Measurements from ENCODE around the gene KCNG4.
A peak's percentile ranks its signal among the peaks of the same experiment; 100 is the strongest.

Gene KCNG4

DNA sequence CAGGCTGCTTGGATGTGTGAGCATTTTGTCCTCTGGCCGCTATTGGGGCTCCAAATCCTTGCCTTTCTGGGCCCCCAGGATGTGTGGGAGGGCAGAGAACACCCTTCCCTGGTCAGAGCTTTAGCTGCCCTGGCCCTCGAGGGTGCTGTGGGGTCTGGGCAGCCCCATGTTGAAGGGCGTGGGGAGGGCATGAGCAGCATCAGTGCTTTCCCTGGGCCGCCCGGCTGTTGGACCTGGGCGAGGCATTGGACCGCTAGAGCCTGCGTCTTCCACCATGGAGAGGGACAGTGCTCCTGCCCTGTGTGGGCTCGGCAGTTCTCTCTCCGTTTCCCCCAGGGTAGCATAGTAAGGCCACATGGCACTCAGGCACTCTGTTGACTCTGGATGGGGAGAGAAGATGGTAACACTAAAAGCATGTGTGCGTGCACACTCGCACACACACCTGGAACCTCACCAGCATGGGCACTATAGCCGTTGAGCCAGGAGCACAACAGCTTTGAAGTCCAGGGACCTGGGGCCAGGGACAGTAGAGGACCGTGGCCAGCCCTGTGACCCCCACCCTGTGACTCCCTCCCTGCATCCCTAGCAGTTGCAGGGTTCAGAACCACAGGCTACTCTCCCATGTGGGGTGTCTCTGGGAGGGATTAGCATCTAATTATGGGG is 42.2 kb downstream of the KCNG4 start:
- no peak for DNase-seq
- peak overlapping the region; percentile 19 for H3K27ac Mint-ChIP-seq
- H3K4me1 Mint-ChIP-seq, result peaks cover 22% of the 10 kb centered on the region
- TF ChIP-seq CTCF (IDR thresholded peaks at IDR 0.05), result no peak
- peaks cover 2% of the 10 kb centered on the region for H3K9me3 Mint-ChIP-seq
- no peak overlapping the region for H3K4me3 Mint-ChIP-seq
- H3K36me3 Mint-ChIP-seq (ENCODE audit: low read depth), result no peaks in the 10 kb centered on the region
- H3K27me3 Mint-ChIP-seq (ENCODE audit: low read depth, poor library complexity), result peaks cover 13% of the 10 kb centered on the region

- no peak overlapping the region for H3K27ac Mint-ChIP-seq
These were observed 43.0 kb downstream of the KCNG4 start for GRCh38 chr16:84196727-84197394.

GRCh38 chr16:84196101-84196500 is 43.7 kb downstream of the KCNG4 start:
- Mint-ChIP-seq H3K4me1 (peaks cover 22% of the 10 kb centered on the region), H3K27me3 (ENCODE audit: low read depth, poor library complexity) (peaks cover 13% of the 10 kb centered on the region), H3K36me3 (ENCODE audit: low read depth) (no peaks in the 10 kb centered on the region), H3K4me3 (no peak overlapping the region), H3K9me3 (no peaks in the 10 kb centered on the region), H3K27ac (no peak overlapping the region)
- no peak for DNase-seq
- TF ChIP-seq CTCF (IDR thresholded peaks at IDR 0.05), result no peak

More at GRCh38 chr16:84196727-84197394, 43.0 kb downstream of the KCNG4 start:
- DNase-seq, result no peak
- H3K4me1 Mint-ChIP-seq, result peaks cover 22% of the 10 kb centered on the region
- no peak overlapping the region for H3K4me3 Mint-ChIP-seq
- peaks cover 13% of the 10 kb centered on the region for H3K27me3 Mint-ChIP-seq (ENCODE audit: low read depth, poor library complexity)
- no peak for TF ChIP-seq CTCF (IDR thresholded peaks at IDR 0.05)
- H3K9me3 Mint-ChIP-seq, result no peaks in the 10 kb centered on the region
- no peaks in the 10 kb centered on the region for H3K36me3 Mint-ChIP-seq (ENCODE audit: low read depth)

- no peak overlapping the region for H3K27ac Mint-ChIP-seq
- H3K4me1 Mint-ChIP-seq, result peaks cover 22% of the 10 kb centered on the region
- no peak overlapping the region for H3K4me3 Mint-ChIP-seq
- H3K9me3 Mint-ChIP-seq, result no peaks in the 10 kb centered on the region
- peaks cover 11% of the 10 kb centered on the region for H3K27me3 Mint-ChIP-seq (ENCODE audit: low read depth, poor library complexity)
- H3K36me3 Mint-ChIP-seq (ENCODE audit: low read depth), result no peaks in the 10 kb centered on the region
- DNase-seq, result no peak
- no peak for TF ChIP-seq CTCF (IDR thresholded peaks at IDR 0.05)
These were observed 44.4 kb downstream of the KCNG4 start for GRCh38 chr16:84195201-84196093.

- no peak for DNase-seq
- H3K4me1 Mint-ChIP-seq, result peaks cover 22% of the 10 kb centered on the region
- H3K4me3 Mint-ChIP-seq, result no peak overlapping the region
- H3K36me3 Mint-ChIP-seq (ENCODE audit: low read depth), result no peaks in the 10 kb centered on the region
- H3K9me3 Mint-ChIP-seq, result no peaks in the 10 kb centered on the region
- TF ChIP-seq CTCF (IDR thresholded peaks at IDR 0.05), result no peak
- peaks cover 11% of the 10 kb centered on the region for H3K27me3 Mint-ChIP-seq (ENCODE audit: low read depth, poor library complexity)
- no peak overlapping the region for H3K27ac Mint-ChIP-seq
These were observed 45.2 kb downstream of the KCNG4 start for GRCh38 chr16:84194470-84195200.
